Pancreas (tissue), 10 donors: ENCODE measurements around the gene LMTK2. TPM values are rescaled to one million over a fixed set of nuclear protein-coding genes. Genes with fewer than 3 reads are reported as not detected.

Experiments
- ATAC-seq, 4 donors: fragments of 200-7000 bp; cut with Tn5 transposase; one replicate each; pipeline versions ENCODE4 v1.8.0 to v1.9.1; 2020; ENCODE audit warnings: mild to moderate bottlenecking in 4 of 4, moderate library complexity in 4 of 4
- DNase-seq, 6 donors: peaks; one replicate each; pipeline ENCODE4 v3.0.0-alpha.2; 2020
- FAIRE-seq: peaks from 2 replicates; lab custom pipeline; 2012; peaks lifted over from hg19 to GRCh38; lab: Jason Lieb, UNC
- H3K27ac ChIP-seq, 4 donors: fragments of 200-600 bp; sonication (generic); 1 replicate in 3 of 4; 2 replicates in 1 of 4; pipeline versions ENCODE4 v1.5.0 to v1.8.0; 2020
- H3K27me3 ChIP-seq, 4 donors: fragments of 200-600 bp; one replicate each; pipeline ENCODE4 v1.8.0; 2021
- H3K36me3 ChIP-seq, 3 donors: fragments of 200-600 bp; sonication (generic) in 1 of 3; one replicate each; pipeline versions ENCODE4 v1.5.0 to v1.8.0; 2020 to 2021
- H3K4me1 ChIP-seq, 3 donors: fragments of 200-600 bp; one replicate each; pipeline ENCODE4 v1.8.0; 2021
- H3K4me3 ChIP-seq, 4 donors: fragments of 200-600 bp; sonication (generic) in 2 of 4; one replicate each; pipeline versions ENCODE4 v1.5.0 to v1.8.0; 2020 to 2021
- H3K9me3 ChIP-seq, 4 donors: fragments of 200-600 bp; one replicate each; pipeline ENCODE4 v1.8.0; 2021
- WGBS, 2 donors: extraction: QIAGEN DNeasy Blood & Tissue Kit; methylation state at CpG; one replicate each; pipeline ENCODE4 v1.1.7; 2013; 5-methylcytosine and 5-hydroxymethylcytosine counted together
- intact Hi-C, 3 donors: fragments of 100-400 bp; cut with DNase I; formaldehyde crosslinking; loops; one replicate each; pipeline versions ENCODE4 v1.11.1 to v1.14.2; 2022
- polyA plus RNA-seq, 2 donors: library from polyadenylated mRNA; stranded (reverse); fragments of 200-250 nt; gene quantifications; one replicate each; pipeline ENCODE4 v1.2.3, GENCODE V29; 2013
- total RNA-seq, 6 donors: library from RNA; stranded (reverse); fragmentation: NEBNext Ultra II Directional in 4 of 6; extraction: Animal tissue kit (Norgen Biotek cat#: 25700) in 4 of 6; gene quantifications; one replicate each; pipeline versions ENCODE4 v1.2.1 to v1.2.4, GENCODE V29; 2021 to 2023
- TF ChIP-seq, protein P1 (sequence below), 4 donors: fragments of 200-600 bp; sonication (generic) in 3 of 4; IDR thresholded peaks; one replicate each; pipeline versions ENCODE4 v1.5.0 to v1.8.0; 2021; ENCODE audit warnings: antibody characterized with exemption in 4 of 4
- donor health status: healthy with polysubstance abuse.
- donor health status: DM: no; HTN: no; CAD: no; lungs with moderate emphysema.
- donor health status: DM: no; HTN: no; CAD: no.
- donor health status: control.
- donor health status: control.
- donor health status: Bipolar disorder and iron deficiency.
- donor health status: DM: yes; HTN: yes; CAD: no.
- donor health status: DM: no; HTN: no; CAD: no.
- donor health status: DM: no; HTN: no; CAD: no.
- donor health status: DM: yes; HTN: yes; CAD: no.

The LMTK2 gene
- total and polyA plus RNA-seq, 8 donors, result 5.9 to 20.0 (median 16.5) TPM

DNA sequence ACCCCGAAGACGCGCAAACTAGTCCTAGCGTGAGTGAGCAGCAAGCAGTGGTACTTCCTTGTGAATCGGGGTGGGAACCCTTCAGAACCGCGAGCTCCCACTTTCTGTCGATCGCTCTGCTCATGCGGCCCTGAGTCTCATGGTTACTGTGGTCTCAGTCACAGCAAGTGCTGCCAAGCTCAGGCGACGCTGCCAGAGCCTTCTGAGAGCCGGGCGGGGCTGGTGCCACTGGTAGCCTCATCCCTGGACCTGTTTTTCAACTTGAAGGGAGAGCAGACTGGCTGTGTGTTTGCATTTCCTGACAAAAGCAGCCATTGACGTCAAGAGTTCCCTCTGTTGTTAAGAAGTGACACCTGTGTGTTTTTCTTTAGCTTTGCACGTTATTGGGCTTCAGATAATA, 71.7 kb downstream of the LMTK2 start:
- intact Hi-C loops, result loop anchor here in 1 of 3 donors (5.0 kb wide), 1 partner anchor 34 kb away; the partner anchor contains the start of gene BHLHA15
- FAIRE-seq (no peak), ATAC-seq (peak; percentile 78 to 88 (median 84)), DNase-seq (peak; percentile 85 to 96 (median 90))
- 20 to 35% methylated on average over 16 of the region's 16 CpGs for WGBS, 2 donors
- no peaks in the 10 kb centered on the region for H3K27me3 ChIP-seq
- H3K27ac ChIP-seq, result peak overlapping the region; percentile 78 to 86 (median 82)
- no peaks in the 10 kb centered on the region for H3K36me3 ChIP-seq
- TF ChIP-seq, protein P1, sequence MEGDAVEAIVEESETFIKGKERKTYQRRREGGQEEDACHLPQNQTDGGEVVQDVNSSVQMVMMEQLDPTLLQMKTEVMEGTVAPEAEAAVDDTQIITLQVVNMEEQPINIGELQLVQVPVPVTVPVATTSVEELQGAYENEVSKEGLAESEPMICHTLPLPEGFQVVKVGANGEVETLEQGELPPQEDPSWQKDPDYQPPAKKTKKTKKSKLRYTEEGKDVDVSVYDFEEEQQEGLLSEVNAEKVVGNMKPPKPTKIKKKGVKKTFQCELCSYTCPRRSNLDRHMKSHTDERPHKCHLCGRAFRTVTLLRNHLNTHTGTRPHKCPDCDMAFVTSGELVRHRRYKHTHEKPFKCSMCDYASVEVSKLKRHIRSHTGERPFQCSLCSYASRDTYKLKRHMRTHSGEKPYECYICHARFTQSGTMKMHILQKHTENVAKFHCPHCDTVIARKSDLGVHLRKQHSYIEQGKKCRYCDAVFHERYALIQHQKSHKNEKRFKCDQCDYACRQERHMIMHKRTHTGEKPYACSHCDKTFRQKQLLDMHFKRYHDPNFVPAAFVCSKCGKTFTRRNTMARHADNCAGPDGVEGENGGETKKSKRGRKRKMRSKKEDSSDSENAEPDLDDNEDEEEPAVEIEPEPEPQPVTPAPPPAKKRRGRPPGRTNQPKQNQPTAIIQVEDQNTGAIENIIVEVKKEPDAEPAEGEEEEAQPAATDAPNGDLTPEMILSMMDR (IDR thresholded peaks at IDR 0.05), result no peak
- H3K9me3 ChIP-seq, result no peaks in the 10 kb centered on the region
- peaks cover 29 to 41% (median 33%) of the 10 kb centered on the region in 3 donors for H3K4me1 ChIP-seq
- peak overlapping the region in 2 of 4 donors; percentile 13 to 25 for H3K4me3 ChIP-seq

DNA sequence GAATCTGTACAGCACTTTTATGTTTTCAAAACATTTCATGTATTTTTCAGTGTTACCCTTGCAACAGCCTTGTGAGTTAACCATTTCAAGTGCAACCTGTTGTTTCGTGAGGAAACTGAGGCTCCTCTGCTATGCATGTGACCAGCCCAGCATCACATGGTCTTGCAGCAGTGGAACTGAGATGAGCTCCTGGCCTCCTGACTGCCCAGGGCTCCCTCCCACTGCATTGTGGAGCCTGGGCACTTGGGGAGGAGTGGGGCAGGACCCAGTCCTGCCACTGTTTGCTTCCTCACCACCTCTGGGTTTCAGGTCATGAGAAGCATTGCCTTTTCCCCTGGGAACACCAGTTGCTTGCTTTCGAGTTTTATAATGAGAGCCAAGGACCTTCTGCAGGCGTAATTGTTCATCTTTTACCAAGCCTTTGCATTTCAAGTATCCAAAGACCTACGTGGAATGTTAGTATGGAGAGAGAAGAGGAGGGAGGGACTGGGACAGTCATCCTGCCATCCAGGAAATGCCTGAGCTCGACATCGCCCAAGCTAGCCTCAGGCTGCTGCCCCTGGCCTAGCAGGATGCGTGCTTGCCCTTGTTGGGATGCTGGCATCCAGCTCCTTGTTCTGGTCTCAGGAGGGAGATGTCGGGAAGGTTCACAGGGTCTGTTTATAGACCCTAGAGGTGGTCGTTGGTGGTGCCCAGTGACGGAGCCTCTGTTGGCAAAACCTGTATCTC, 72.3 kb downstream of the LMTK2 start:
- no peaks in the 10 kb centered on the region for H3K36me3 ChIP-seq
- H3K4me3 ChIP-seq, result peak overlapping the region in 1 of 4 donors; percentile 25
- 70 to 77% methylated on average over 10 of the region's 10 CpGs for WGBS, 2 donors
- FAIRE-seq (no peak), DNase-seq (peak in 1 of 6 donors; percentile 44), ATAC-seq (peak; percentile 9 to 38 (median 25))
- intact Hi-C loops, result loop anchor here in 1 of 3 donors (5.0 kb wide), 1 partner anchor 33 kb away; the partner anchor contains the start of gene BHLHA15
- peak overlapping the region; percentile 78 to 86 (median 82) for H3K27ac ChIP-seq
- H3K9me3 ChIP-seq, result no peaks in the 10 kb centered on the region
- TF ChIP-seq, protein P1 (IDR thresholded peaks at IDR 0.05), result no peak
- peaks cover 28 to 37% (median 33%) of the 10 kb centered on the region in 3 donors for H3K4me1 ChIP-seq
- H3K27me3 ChIP-seq, result no peaks in the 10 kb centered on the region

DNA sequence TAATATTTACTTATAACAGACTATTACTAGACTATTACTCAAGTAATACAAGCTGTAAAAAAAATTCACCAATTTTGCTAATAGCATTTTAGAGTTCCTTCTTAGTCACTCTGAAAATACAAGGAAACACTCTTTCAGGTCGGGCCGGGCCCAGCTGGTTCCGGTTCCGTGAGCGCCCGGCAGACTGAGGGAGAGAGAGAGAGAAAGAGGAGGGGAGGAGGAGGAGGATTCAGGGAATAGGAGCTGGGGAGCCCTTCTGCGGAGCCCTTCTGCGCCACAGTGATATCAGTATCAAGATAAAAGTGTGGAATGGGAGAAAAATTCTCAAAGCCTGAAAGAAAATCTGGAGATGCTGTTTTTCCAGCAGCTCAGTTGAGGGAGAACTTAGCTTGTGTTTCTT, 74.1 kb downstream of the LMTK2 start:
- Histone ChIP-seq H3K27me3 (no peaks in the 10 kb centered on the region), H3K27ac (peak overlapping the region in 3 of 4 donors; percentile 19 to 78 (median 55)), H3K4me1 (peaks cover 28 to 32% (median 30%) of the 10 kb centered on the region in 3 donors), H3K4me3 (no peak overlapping the region), H3K9me3 (no peaks in the 10 kb centered on the region), H3K36me3 (no peaks in the 10 kb centered on the region)
- TF ChIP-seq, protein P1 (IDR thresholded peaks at IDR 0.05), result no peak
- FAIRE-seq, result no peak
- intact Hi-C loops, result no loop called here
- ATAC-seq, result no peak
- WGBS, 2 donors, result 31 to 50% methylated on average over 8 of the region's 8 CpGs
- no peak for DNase-seq

DNA sequence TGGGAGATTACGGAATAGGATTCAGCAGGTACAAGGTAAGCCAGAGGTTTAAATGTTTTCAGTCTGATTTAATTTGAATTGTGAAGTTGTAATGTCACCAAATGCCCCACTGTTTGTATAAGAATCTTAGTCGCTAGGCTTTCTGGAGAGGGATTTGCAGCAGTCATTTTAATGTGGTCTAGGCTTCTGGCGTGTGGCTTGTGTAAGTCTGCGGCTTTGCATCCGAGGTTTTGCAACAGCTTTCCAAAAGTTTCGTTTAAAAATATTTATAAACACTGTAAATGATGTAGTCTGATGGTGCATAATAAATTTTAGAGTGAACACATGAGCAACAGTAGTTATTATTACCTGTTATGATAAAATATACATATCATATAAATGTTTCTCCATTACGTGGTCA, 78.4 kb downstream of the LMTK2 start:
- DNase-seq (no peak), ATAC-seq (no peak), FAIRE-seq (no peak)
- Histone ChIP-seq H3K4me3 (no peak overlapping the region), H3K4me1 (peaks cover 2 to 4% (median 4%) of the 10 kb centered on the region in 3 donors), H3K9me3 (no peaks in the 10 kb centered on the region), H3K36me3 (no peaks in the 10 kb centered on the region), H3K27me3 (no peaks in the 10 kb centered on the region), H3K27ac (no peak overlapping the region)
- 91 to 92% methylated on average over 7 of the region's 7 CpGs for WGBS, 2 donors
- intact Hi-C loops, result no loop called here
- TF ChIP-seq, protein P1 (IDR thresholded peaks at IDR 0.05), result no peak
